Karpas-422 (cell line): Measurements from ENCODE around the gene GAN. TPM values are rescaled to one million over a fixed set of nuclear protein-coding genes. Genes with fewer than 3 reads are reported as not detected.

Experiments used
- DNase-seq: peaks from one replicate; pipeline ENCODE4 v3.0.0-alpha.2; 2015
- H2AFZ ChIP-seq: fragments of 200-600 bp; sonication (generic); 2 replicates; pipeline ENCODE4 v1.6.1; 2014; ENCODE audit warnings: antibody characterized with exemption, low read length, mixed read lengths
- H3K27ac ChIP-seq: fragments of 200-600 bp; sonication (generic); 2 replicates; pipeline ENCODE4 v1.5.1; 2014; ENCODE audit warnings: mild to moderate bottlenecking, low read length, moderate library complexity
- H3K27me3 ChIP-seq: fragments of 200-600 bp; sonication (generic); 2 replicates; pipeline ENCODE4 v1.6.1; 2014; ENCODE audit warnings: low read length, mixed read lengths
- H3K36me3 ChIP-seq: fragments of 200-600 bp; sonication (generic); 2 replicates; pipeline ENCODE4 v1.6.1; 2014; ENCODE audit warnings: low read length, mixed read lengths; ENCODE audit not compliant: insufficient read depth
- H3K4me1 ChIP-seq: fragments of 200-600 bp; sonication (generic); 2 replicates; pipeline ENCODE4 v1.6.1; 2014; ENCODE audit warnings: mild to moderate bottlenecking, low read length, mixed read lengths
- H3K4me2 ChIP-seq: fragments of 200-600 bp; sonication (generic); 2 replicates; pipeline ENCODE4 v1.6.1; 2014; ENCODE audit warnings: low read length, low read depth, mild to moderate bottlenecking; ENCODE audit not compliant: poor library complexity, severe bottlenecking
- H3K4me3 ChIP-seq: fragments of 200-600 bp; sonication (generic); 2 replicates; pipeline ENCODE4 v1.5.1; 2014; ENCODE audit warnings: mild to moderate bottlenecking, antibody characterized with exemption, low read length, mixed read lengths
- H3K79me2 ChIP-seq: fragments of 200-600 bp; sonication (generic); 2 replicates; pipeline ENCODE4 v1.6.1; 2014; ENCODE audit warnings: mild to moderate bottlenecking, low read length, mixed read lengths
- H3K9ac ChIP-seq: fragments of 200-600 bp; sonication (generic); 2 replicates; pipeline ENCODE4 v1.6.0; 2014; ENCODE audit warnings: low read length
- H3K9me2 ChIP-seq: fragments of 200-600 bp; sonication (generic), shearing (Covaris generic); replicated peaks from 2 replicates; pipeline ENCODE4 v1.6.0; 2014; ENCODE audit warnings: mild to moderate bottlenecking, low read length, moderate library complexity; ENCODE audit not compliant: insufficient read depth
- H3K9me3 ChIP-seq: fragments of 300-700, 200-600 bp; sonication (generic); 2 replicates; pipeline ENCODE4 v1.6.1; 2014; ENCODE audit warnings: low read length, mixed read lengths
- H4K20me1 ChIP-seq: fragments of 200-600 bp; sonication (generic); 2 replicates; pipeline ENCODE4 v1.6.1; 2014; ENCODE audit warnings: mild to moderate bottlenecking, antibody characterized with exemption, low read length, low read depth; ENCODE audit not compliant: insufficient read depth
- total RNA-seq: library from RNA; depleted of rRNA; stranded (reverse); fragments of >200 nt; shearing (Covaris generic); gene quantifications from 2 replicates; pipeline ENCODE4 v1.2.3, GENCODE V29; 2014; ENCODE audit warnings: low replicate concordance

GAN gene
- total RNA-seq, 1 experiment from 2014 or later, result 5.3 TPM

DNA sequence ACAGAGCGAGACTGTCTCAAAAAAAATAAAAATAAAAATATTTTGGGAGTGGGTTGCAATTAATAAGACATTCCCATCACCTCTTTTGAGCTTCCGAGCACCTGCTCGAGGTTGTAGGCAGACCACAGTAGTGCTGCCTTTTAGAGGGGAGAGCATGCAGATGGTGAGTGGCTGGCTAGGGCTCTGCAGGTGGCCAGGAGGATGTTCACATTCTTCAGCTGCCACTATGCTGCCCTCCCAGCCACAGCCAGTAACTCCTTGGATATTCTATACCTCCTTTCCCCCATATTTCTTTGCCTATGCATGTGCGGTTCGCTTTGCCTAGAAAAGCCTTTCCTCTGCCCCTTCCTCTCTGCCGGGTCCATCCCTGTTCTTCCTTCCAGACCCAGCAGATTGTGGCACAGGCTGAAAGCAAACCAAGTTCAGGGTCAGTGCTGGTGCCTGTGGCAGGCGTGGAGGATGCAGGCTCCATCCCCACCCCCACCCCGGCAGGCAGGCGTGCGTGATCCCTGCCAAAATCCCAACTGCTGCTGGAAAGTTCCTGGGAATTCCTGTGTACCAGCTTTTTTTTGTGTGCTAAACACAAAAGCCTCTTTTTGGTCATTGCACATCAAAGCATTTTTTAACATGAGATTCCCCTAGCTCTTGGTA, 96.0 kb downstream of the GAN start:
- H3K79me2 ChIP-seq, result no peaks in the 10 kb centered on the region
- H3K9me3 ChIP-seq, result no peaks in the 10 kb centered on the region
- DNase-seq, result no peak
- H3K36me3 ChIP-seq, result no peaks in the 10 kb centered on the region
- H3K4me1 ChIP-seq, result peaks cover 6% of the 10 kb centered on the region
- H3K9ac ChIP-seq, result no peak overlapping the region
- H3K9me2 ChIP-seq, result no peaks in the 10 kb centered on the region
- H4K20me1 ChIP-seq, result no peaks in the 10 kb centered on the region
- no peak overlapping the region for H3K4me3 ChIP-seq
- H3K4me2 ChIP-seq, result no peak overlapping the region
- H3K27ac ChIP-seq, result no peak overlapping the region
- H3K27me3 ChIP-seq, result no peaks in the 10 kb centered on the region
- H2AFZ ChIP-seq, result no peak overlapping the region

DNA sequence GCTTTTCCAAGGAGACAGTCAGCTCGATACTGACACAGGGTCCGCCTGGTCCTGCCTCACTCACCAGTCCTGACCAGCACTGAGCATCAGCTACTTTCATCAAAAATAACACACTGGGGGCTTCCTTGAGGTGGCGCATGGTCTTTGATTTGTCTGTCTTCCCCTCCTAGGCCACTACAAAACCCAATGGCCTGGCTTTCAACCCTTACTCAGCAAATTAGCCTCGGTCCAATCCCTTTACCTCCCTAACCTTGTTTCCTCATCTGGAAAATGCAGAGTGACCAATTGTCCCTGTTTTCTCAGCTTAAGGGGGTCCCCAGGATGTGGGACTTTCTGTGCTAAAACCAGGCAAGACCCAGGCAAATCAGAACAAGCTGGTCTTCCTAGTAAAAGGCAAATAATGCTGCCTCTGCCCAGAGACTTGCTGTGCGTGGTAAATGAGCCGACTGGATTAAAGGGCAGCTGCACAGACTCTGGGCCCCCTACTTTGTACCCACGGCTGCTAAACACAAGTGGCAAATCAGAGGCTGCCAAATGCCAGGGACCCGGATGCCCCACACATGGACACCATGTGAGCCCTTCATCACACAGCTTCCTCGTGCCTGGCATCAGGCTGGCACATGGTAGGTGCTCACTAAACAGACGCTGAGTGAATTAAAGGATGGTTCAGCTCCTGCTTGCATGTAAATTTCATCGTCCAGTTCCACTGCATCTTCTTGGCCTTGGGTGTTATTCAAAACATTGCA, 98.7 kb downstream of the GAN start:
- Histone ChIP-seq H3K9me2 (no peaks in the 10 kb centered on the region), H3K9me3 (no peaks in the 10 kb centered on the region), H3K27ac (no peak overlapping the region), H4K20me1 (no peaks in the 10 kb centered on the region), H3K27me3 (no peaks in the 10 kb centered on the region), H3K36me3 (no peaks in the 10 kb centered on the region), H3K79me2 (no peaks in the 10 kb centered on the region), H3K4me2 (no peak overlapping the region), H2AFZ (no peak overlapping the region), H3K4me1 (peaks cover 6% of the 10 kb centered on the region), H3K9ac (no peak overlapping the region), H3K4me3 (no peak overlapping the region)
- no peak for DNase-seq

DNA sequence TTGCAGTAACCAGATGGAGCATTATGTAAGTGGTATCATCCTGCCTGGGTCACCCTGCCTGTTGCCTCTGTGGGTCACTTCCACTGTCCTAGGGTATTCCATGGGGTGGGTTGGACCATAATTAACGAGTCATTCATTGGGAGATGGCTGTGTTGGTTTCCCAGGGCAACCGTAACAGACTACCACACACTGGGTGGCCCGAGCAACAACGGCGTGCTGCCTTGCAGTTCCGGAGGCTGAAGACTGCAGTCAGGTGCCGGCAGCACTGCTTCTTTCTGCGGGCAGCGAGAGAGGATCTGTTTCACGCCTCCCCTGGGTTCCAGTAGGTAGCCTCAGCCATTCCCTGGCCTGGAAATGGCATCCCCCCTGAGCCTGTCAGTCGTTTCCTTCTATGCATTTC, 101.0 kb downstream of the GAN start:
- Histone ChIP-seq H2AFZ (no peak overlapping the region), H3K9ac (no peak overlapping the region), H3K9me2 (no peaks in the 10 kb centered on the region), H3K27ac (no peak overlapping the region), H3K27me3 (no peaks in the 10 kb centered on the region), H3K4me1 (peaks cover 6% of the 10 kb centered on the region), H3K4me3 (no peak overlapping the region), H3K79me2 (no peaks in the 10 kb centered on the region), H3K4me2 (no peak overlapping the region), H3K36me3 (no peaks in the 10 kb centered on the region), H3K9me3 (no peaks in the 10 kb centered on the region), H4K20me1 (no peaks in the 10 kb centered on the region)
- no peak for DNase-seq

DNA sequence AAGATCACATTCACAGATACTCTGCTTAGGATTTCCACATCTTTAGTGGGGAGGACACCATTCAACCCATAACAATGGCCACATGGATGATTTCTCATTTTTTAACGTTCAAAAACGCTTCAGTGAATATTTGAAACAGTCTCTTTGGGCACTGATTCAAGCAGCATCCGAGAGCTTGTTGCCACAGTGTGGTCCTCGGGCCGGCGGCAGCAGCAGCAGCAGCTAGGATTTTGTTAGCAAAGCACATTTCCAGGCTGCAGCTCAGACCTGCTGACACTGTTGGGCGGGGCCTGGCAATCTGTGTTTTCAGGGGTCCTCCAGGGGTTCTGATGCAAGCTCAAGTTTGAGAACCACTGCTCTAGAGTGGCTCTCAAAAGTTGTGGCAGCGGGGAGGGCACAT, 102.0 kb downstream of the GAN start:
- Histone ChIP-seq H2AFZ (no peak overlapping the region), H3K79me2 (no peaks in the 10 kb centered on the region), H3K9me3 (no peaks in the 10 kb centered on the region), H3K9ac (no peak overlapping the region), H3K4me1 (peaks cover 13% of the 10 kb centered on the region), H3K4me2 (no peak overlapping the region), H3K27ac (no peak overlapping the region), H3K27me3 (no peaks in the 10 kb centered on the region), H3K4me3 (no peak overlapping the region), H3K36me3 (no peaks in the 10 kb centered on the region), H3K9me2 (no peaks in the 10 kb centered on the region), H4K20me1 (no peaks in the 10 kb centered on the region)
- no peak for DNase-seq

DNA sequence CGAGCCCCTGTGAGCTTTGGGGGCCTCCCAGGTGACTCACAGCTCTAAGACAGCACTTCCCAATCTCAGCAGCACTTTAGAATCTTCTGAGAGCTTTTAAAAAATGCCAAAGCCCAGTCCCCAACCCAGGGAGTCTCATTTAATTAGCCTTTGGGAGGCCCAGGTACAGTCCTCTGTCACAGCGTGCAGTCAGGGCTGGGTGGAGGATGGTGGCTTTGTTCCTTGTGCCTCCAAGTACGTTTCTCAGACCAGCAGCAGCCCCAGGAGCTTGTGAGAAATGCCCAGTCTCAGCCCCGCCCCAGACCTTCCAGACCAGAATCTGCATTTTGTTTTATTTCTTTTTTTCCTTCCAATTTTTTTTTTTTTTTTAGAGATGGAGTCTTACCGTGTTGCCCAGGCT, 102.4 kb downstream of the GAN start:
- Histone ChIP-seq H3K27ac (no peak overlapping the region), H3K9me2 (no peaks in the 10 kb centered on the region), H3K4me1 (peaks cover 13% of the 10 kb centered on the region), H3K9ac (no peak overlapping the region), H3K36me3 (no peaks in the 10 kb centered on the region), H4K20me1 (no peaks in the 10 kb centered on the region), H3K79me2 (no peaks in the 10 kb centered on the region), H3K4me3 (no peak overlapping the region), H2AFZ (no peak overlapping the region), H3K4me2 (no peak overlapping the region), H3K9me3 (no peaks in the 10 kb centered on the region), H3K27me3 (no peaks in the 10 kb centered on the region)
- no peak for DNase-seq

DNA sequence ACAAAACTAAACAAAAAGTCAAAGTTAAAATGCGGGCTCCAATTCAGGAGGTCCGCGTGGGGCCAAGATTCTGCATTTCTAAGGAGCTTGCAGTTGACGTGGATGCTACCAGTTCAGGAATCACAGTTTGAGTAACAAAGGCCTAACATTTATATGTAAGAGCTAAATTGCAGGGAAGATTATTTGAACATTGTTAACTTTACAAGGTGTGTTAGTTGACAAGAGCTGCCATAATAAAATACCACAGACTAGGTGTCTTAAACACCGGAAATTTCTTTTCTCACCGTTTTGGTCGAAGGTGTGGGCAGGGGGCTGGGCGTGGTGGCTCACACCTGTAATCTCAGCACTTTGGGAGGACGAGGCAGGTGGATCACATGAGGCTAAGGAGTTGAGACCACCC, 105.0 kb downstream of the GAN start:
- Histone ChIP-seq H3K4me3 (no peak overlapping the region), H3K27me3 (no peaks in the 10 kb centered on the region), H3K4me2 (no peak overlapping the region), H3K27ac (no peak overlapping the region), H2AFZ (no peak overlapping the region), H3K4me1 (peaks cover 7% of the 10 kb centered on the region), H4K20me1 (no peaks in the 10 kb centered on the region), H3K36me3 (no peaks in the 10 kb centered on the region), H3K9me3 (no peaks in the 10 kb centered on the region), H3K9ac (no peak overlapping the region), H3K9me2 (no peaks in the 10 kb centered on the region), H3K79me2 (no peaks in the 10 kb centered on the region)
- no peak for DNase-seq

DNA sequence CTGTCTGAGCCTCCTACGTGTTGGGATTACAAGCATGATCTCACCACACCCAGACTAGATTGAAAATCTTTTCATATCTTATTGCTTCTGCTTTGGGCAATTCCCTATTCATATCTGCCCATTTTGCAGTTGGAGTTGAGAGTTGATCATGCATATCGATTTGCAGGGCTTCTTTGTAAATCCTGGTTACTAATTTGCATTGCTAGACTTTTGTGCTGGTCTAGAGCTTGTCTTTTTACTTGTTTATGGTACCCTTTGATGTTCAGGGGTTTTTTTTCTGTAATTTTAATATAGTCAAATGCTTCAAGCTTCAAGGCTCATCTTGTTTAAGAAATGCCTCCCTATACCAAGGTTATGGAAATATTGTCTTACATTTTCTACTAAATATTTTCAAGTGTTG, 106.4 kb downstream of the GAN start:
- no peak overlapping the region for H2AFZ ChIP-seq
- no peaks in the 10 kb centered on the region for H3K79me2 ChIP-seq
- H3K4me3 ChIP-seq, result no peak overlapping the region
- H3K9ac ChIP-seq, result no peak overlapping the region
- H3K9me3 ChIP-seq, result no peaks in the 10 kb centered on the region
- H3K9me2 ChIP-seq, result no peaks in the 10 kb centered on the region
- no peaks in the 10 kb centered on the region for H3K36me3 ChIP-seq
- H3K4me2 ChIP-seq, result no peak overlapping the region
- H3K27me3 ChIP-seq, result no peaks in the 10 kb centered on the region
- H3K27ac ChIP-seq, result no peak overlapping the region
- DNase-seq, result no peak
- peaks cover 7% of the 10 kb centered on the region for H3K4me1 ChIP-seq
- H4K20me1 ChIP-seq, result no peaks in the 10 kb centered on the region

DNA sequence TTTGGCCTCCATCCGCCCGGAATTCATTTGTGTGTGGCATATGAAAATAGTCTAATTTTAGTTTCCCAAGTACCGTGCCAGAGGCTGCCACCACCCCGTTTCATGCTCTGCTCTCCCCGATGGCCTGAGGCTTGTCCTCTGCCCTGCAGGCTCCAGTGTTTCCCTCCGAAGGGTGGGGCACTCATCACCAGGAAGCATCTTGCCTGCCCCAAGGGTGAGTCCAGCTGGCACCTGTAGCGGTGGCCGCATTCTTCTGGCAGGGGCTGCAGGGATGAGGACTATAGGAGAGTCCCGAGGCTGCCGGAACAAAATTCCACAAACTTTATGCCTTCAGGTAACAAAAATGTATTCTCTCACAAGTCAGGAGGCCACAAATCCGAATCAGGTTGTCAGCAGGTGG, 106.8 kb downstream of the GAN start:
- no peak for DNase-seq
- no peaks in the 10 kb centered on the region for H3K79me2 ChIP-seq
- no peak overlapping the region for H3K4me2 ChIP-seq
- no peaks in the 10 kb centered on the region for H3K9me3 ChIP-seq
- no peak overlapping the region for H3K4me3 ChIP-seq
- H3K4me1 ChIP-seq, result peaks cover 7% of the 10 kb centered on the region
- H3K9ac ChIP-seq, result no peak overlapping the region
- H3K27me3 ChIP-seq, result no peaks in the 10 kb centered on the region
- no peaks in the 10 kb centered on the region for H3K36me3 ChIP-seq
- H4K20me1 ChIP-seq, result no peaks in the 10 kb centered on the region
- H2AFZ ChIP-seq, result no peak overlapping the region
- H3K27ac ChIP-seq, result no peak overlapping the region
- no peaks in the 10 kb centered on the region for H3K9me2 ChIP-seq
